GM19238 (cell line): Measurements from ENCODE around the gene PEX1.
"Not testable (repeated sequence)": the region's sequence is repeated elsewhere in the genome, so short reads cannot be mapped to it uniquely, and the experiment has no call there.

Experiments
- DNase-seq: peaks from one replicate; pipeline ENCODE4 v3.0.0; 2011; ENCODE audit warnings: low spot score; ENCODE audit not compliant: insufficient read length

The PEX1 gene

DNA sequence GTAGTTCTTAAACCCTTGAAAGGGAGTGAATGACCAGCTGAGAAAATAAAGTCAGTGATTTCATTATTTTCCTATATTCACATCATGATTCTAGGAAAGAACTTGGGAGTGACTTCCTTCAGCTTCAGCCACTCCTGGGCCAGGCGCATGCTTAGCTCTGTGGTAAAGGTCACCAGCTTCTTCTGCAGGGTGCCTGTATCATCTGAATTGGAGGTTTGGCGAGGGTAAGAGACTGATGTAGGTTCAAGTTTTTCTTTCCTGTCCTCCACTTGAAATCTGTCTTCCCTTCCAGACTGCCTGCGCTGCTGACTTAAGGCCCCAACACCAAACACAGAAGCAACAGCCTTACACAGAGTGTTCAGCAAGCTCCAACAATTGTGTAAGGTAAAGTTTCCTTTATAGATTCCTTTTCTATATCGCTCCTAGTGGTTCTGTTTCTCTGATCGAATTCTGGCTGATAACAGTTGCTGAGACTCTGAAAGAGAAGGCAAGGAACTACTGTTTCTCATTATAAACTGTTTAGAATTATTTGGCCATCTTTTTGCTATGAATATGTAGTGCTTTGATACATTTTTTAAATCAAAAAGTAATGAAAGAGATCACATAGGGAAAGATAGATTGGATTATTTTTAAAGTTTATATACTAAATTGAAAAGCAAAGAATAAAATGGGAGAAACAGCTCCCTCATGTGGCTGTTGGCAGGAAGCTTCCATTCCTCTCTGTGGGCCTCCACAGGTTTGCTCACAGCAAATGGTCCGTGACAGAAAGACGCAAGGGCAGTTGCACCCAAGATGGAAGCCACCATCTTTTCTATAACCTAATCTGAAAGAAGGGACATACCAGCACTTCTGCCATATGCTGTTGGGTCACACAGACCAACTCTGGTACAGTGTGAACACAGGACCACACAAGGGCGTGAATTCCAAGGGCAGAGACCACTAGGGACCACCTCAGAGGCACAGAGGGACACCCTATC is 67.0 kb downstream of the PEX1 start:
- DNase-seq = peak; percentile 18

DNA sequence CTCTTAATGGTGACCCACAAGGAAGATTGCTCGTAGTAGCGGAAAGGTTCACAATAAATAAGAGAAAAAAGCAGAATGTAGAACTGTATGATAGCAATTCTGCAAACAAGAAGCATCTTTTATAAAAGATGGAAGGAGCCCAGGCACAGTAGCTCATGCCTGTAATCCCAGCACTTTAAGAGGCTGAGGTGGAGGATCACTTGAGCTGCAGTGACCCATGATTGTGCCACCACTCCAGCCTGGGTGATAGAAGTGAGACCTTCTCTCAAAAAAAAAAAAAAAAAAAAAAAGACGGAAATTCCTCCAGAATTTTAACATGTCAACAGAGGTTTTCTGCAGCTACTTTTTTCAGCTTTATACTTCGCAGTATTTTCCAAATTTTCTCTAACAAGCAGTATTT is 67.8 kb downstream of the PEX1 start:
- no peak for DNase-seq

DNA sequence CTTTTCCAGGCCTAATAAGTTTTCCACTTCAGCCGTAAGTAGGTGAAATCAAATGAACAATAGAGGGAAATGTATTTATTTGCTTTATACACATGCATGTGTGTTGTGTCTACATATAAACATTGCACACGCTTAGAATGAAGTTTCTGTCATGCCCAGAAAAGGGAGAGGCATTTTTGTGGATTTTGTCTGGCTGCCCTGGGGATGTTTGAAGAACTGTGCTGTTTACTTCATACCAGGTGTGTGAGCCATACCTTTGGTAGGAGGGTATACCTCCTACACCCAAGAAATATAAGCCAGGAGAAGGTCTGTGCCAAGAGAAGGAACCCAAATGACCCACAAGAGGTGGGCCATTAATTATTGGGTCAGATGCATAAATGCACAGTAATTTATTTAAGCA is 68.2 kb downstream of the PEX1 start:
- DNase-seq = no peak

DNA sequence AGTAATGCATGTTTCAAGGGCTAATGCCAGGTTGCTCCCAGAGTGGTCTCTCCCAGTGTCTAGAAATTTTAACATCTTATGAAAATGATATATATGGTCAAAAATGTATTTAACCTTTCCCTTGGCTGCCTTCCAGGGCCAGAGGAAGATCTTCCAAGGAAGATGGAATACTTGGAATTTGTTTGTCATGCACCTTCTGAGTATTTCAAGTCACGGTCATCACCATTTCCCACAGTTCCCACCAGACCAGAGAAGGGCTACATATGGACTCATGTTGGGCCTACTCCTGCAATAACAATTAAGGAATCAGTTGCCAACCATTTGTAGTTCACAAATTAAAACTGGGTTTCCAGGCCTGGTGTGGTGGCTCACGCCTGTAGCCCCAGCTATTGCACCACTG is 72.1 kb downstream of the PEX1 start:
- DNase-seq = no peak

DNA sequence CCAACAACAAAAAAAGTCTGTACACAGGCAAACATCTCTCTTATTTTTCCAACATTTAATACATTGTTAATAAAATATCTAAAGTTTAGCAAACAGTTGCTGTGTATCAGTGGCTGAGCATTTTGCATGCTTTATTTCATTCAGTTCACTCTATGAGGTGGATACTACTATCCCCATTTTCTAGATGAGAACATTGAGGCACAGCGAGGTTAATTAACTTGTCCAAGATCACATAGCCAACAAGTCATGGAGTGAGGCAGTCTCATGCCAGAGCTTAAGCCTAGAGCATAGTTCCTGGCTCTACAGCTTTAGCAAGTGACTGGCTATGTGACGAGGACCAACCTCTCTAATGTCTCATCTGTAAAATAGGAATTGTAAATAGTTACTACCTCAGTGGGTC is 76.7 kb downstream of the PEX1 start:
- no peak for DNase-seq

DNA sequence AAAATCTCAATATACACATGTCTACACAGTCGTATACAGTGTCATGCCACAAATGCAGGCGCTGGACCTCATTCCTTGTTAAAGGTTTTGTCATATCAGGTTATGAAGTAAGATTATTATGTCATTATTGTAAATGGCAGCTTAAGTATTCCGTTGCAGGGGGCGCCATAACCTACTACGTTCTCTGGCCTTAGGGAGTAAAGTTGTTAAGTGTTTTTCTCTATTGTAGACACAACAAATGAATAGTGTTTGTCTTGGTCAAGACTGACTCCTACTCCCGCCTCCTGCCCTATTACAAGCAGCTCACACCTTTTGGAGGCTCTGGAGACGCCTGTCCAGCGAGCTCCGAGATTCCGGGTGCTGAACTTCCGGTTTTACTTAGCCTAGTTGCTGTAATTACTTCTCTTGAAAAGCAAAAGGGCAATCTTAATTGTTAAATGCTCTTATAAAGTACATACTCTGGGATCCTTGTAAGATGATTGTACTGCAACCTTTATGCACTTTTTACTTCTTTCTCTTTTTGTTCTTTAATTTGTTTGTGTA is 80.0 kb downstream of the PEX1 start:
- no peak for DNase-seq

DNA sequence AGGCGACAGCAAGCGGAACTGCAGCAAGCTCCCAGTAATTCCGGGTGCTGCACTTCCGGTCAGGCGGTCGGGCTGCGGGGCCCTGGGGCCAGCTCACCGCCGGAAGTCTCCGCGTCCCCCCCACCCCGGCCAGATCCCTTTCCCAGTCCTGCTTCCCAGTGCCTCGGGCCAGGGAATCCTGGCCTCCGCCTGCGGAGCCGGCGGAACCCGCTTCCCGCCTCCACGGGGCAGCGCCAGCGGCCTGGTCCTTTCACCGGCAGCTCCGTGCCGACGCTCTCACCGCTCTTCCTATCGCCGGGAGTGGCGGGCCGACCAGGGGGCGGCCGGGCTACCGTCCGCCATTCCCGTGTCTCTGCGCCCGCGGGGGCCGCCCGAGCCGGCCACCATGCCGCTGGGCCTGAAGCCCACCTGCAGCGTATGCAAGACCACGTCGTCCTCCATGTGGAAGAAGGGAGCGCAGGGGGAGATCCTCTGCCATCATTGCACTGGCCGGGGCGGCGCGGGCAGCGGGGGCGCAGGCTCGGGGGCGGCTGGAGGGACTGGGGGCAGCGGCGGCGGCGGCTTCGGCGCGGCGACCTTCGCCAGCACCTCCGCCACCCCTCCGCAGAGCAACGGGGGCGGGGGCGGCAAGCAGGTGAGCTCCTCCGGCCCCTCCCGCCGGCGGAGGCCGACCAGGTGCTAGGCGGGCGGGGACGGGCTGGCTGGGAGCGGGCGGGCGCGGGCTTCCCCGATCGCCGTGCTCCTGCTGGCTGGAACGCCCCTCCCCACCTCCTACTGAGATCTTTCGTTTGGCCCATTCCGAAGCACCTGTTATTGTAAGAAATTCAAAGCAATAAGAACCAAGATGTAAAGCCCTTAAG is 80.7 kb downstream of the PEX1 start, which contains the start of gene GATAD1:
Gene GATAD1, plus strand, starts transcription at position 138 of the 860 bp plus-strand sequence. Its CDS starts 248 bp downstream, at position 386.
- peak; percentile 82 for DNase-seq

DNA sequence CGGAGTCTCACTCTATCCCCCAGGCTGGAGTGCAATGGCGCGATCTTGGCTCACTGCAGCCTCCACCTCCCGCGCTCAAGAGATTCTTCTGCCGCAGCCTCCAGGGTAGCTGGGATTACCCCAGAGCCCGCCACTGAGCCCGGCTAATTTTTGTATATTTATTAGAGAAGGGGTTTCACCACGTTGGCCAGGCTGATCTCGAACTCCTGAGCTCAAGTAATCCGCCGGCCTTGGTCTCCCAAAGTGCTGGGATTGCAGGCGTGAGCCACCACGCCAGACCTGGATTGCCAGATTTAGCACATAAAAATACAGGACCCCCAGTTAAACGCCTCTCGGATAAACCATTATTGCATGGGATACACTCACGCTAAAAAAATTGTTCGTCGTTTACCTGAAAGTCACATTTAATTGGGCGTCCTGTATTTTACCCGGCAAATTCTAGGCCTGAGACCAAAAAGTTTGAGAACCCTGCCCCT is 81.4 kb downstream of the PEX1 start:
- no peak for DNase-seq

DNA sequence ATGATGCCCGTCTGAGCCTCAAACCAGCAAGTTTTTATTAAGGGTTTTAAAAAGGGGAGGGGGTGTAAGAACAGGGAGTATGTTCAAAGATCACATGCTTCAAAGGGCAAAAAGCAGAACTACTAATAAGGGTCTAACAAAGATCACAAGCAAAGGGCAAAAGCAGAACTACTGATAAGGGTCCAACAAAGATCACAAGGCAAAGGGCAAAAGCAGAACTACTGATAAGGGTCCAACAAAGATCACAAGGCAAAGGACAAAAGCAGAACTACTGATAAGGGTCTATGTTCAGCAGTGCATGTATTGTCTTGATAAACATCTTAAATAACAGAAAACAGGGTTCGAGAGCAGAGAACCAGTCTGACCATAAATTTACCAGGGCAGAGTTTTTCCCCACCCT is 85.6 kb downstream of the PEX1 start:
- not testable (repeated sequence) for DNase-seq

DNA sequence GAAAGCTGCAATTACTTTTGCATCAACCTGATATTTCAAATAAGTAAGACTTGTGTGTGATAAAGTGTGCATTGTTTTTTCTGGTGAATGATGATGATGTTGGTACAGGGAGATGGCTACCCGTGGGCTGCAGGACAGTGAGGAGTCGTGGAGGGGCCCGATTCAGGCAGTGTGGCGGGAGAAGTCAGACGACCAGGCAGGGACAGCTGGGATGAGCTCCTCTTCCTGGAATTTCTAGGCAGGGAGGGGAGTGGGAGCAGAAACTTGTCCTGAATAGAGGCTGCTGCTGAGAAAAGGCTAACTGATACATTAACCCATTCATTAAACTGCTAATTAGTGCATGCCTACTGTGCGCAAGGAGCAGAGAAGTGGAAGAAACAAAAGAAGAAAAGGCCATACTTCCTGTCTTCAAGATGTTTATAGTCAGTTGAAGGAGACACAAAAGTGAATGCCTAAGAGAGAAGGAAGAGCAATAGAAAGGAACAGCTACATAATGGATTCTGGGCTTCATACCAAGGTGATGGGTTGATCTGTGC is 90.3 kb downstream of the PEX1 start:
- no peak for DNase-seq
